CD14-positive monocyte (primary cell): ENCODE data around the gene GRIK3. TPM values are rescaled to one million over a fixed set of nuclear protein-coding genes. Genes with fewer than 3 reads are reported as not detected.

Experiments
- DNase-seq, 3 donors: peaks; one replicate each; pipeline ENCODE4 v3.0.0-alpha.2; 2011 to 2022
- H2AFZ ChIP-seq: 2 replicates; pipeline ENCODE4 v1.6.0; 2012; ENCODE audit warnings: mild to moderate bottlenecking, low read depth, low read length, inconsistent platforms; ENCODE audit not compliant: insufficient read depth, poor library complexity, severe bottlenecking
- H3K27ac ChIP-seq, 2 donors: 1 replicate in 1 of 2; 2 replicates in 1 of 2; pipeline ENCODE4 v1.5.1; 2012 to 2013; ENCODE audit warnings: low read length in 2 of 2, control low read depth in 1 of 2, inconsistent platforms in 1 of 2, low read depth in 1 of 2, mild to moderate bottlenecking in 1 of 2
- H3K27me3 ChIP-seq, 2 donors: one replicate each; pipeline versions ENCODE4 v1.6.0 to v1.6.1; 2011 to 2013; ENCODE audit warnings: low read length in 2 of 2; ENCODE audit not compliant: control insufficient read depth in 2 of 2, insufficient read depth in 2 of 2
- H3K36me3 ChIP-seq, 2 donors: replicated peaks in 1 of 2; 1 replicate in 1 of 2; 2 replicates in 1 of 2; pipeline versions ENCODE4 v1.5.1 to v1.6.1; 2012 to 2013; ENCODE audit warnings: low read length in 2 of 2, control low read depth in 1 of 2, inconsistent platforms in 1 of 2, mild to moderate bottlenecking in 1 of 2; ENCODE audit not compliant: insufficient read depth in 2 of 2, control insufficient read depth in 1 of 2
- H3K4me1 ChIP-seq, 2 donors: 1 replicate in 1 of 2; 2 replicates in 1 of 2; pipeline versions ENCODE4 v1.5.1 to v1.6.1; 2012 to 2013; ENCODE audit warnings: low read length in 2 of 2, control low read depth in 1 of 2, inconsistent platforms in 1 of 2, mild to moderate bottlenecking in 1 of 2, moderate library complexity in 1 of 2; ENCODE audit not compliant: insufficient read depth in 2 of 2, control insufficient read depth in 1 of 2
- H3K4me2 ChIP-seq: replicated peaks from 2 replicates; pipeline ENCODE3; 2012; ENCODE audit warnings: low read length, moderate library complexity, mild to moderate bottlenecking; ENCODE audit not compliant: poor library complexity, severe bottlenecking; ENCODE audit errors: extremely low read depth
- H3K4me3 ChIP-seq, 3 experiments: fragments of 200-600 bp in 1 of 3; sonication (generic) in 1 of 3; replicated peaks in 1 of 3; 1 replicate in 2 of 3; 2 replicates in 1 of 3; pipeline ENCODE4 v1.5.1; 2011 to 2013; ENCODE audit warnings: low read length in 3 of 3, mild to moderate bottlenecking in 3 of 3, control low read depth in 2 of 3, low read depth in 2 of 3, inconsistent platforms in 1 of 3, moderate library complexity in 1 of 3
- H3K79me2 ChIP-seq: 2 replicates; pipeline ENCODE4 v1.6.0; 2012; ENCODE audit warnings: mild to moderate bottlenecking, control low read depth, inconsistent platforms, low read length, moderate library complexity; ENCODE audit not compliant: insufficient read depth
- H3K9ac ChIP-seq: 2 replicates; pipeline ENCODE4 v1.6.0; 2017; ENCODE audit warnings: low read length, mild to moderate bottlenecking; ENCODE audit not compliant: insufficient read depth, poor library complexity, severe bottlenecking
- H3K9me3 ChIP-seq, 2 donors: replicated peaks in 1 of 2; 1 replicate in 1 of 2; 2 replicates in 1 of 2; pipeline versions ENCODE4 v1.5.1 to v1.6.1; 2012 to 2013; ENCODE audit warnings: low read length in 2 of 2, control low read depth in 1 of 2; ENCODE audit not compliant: control insufficient read depth in 1 of 2, insufficient read depth in 1 of 2
- H4K20me1 ChIP-seq: 2 replicates; pipeline ENCODE4 v1.6.0; 2012; ENCODE audit warnings: mild to moderate bottlenecking, low read length, control low read depth, moderate library complexity; ENCODE audit not compliant: insufficient read depth
- H3K27ac Mint-ChIP-seq, 7 donors: one replicate each; pipeline ENCODE4 v1.8.0; 2020; ENCODE audit warnings: mild to moderate bottlenecking in 7 of 7, mixed read lengths in 7 of 7, moderate library complexity in 6 of 7, inconsistent platforms in 2 of 7
- H3K27me3 Mint-ChIP-seq, 3 donors: one replicate each; pipeline ENCODE4 v1.8.0; 2021 to 2022; ENCODE audit warnings: low read depth in 3 of 3, mild to moderate bottlenecking in 3 of 3, mixed read lengths in 3 of 3, moderate library complexity in 3 of 3, inconsistent platforms in 1 of 3
- H3K36me3 Mint-ChIP-seq, 2 donors: one replicate each; pipeline ENCODE4 v1.8.0; 2020; ENCODE audit warnings: mixed read lengths in 2 of 2, inconsistent platforms in 1 of 2, mild to moderate bottlenecking in 1 of 2
- H3K4me1 Mint-ChIP-seq: one replicate; pipeline ENCODE4 v1.8.0; 2020; ENCODE audit warnings: mild to moderate bottlenecking, mixed read lengths
- H3K4me3 Mint-ChIP-seq, 2 donors: one replicate each; pipeline ENCODE4 v1.8.0; 2020; ENCODE audit warnings: mild to moderate bottlenecking in 2 of 2, mixed read lengths in 2 of 2, moderate library complexity in 1 of 2
- H3K9me3 Mint-ChIP-seq, 7 donors: one replicate each; pipeline ENCODE4 v1.8.0; 2020 to 2022; ENCODE audit warnings: mixed read lengths in 7 of 7, mild to moderate bottlenecking in 6 of 7, moderate library complexity in 6 of 7, inconsistent platforms in 2 of 7
- WGBS: methylation state at CpG from one replicate; pipeline ENCODE4 v1.1.5; 2013; ENCODE audit warnings: missing lambda C conversion rate; ENCODE audit not compliant: insufficient coverage; 5-methylcytosine and 5-hydroxymethylcytosine counted together
- intact Hi-C, 2 donors: fragments of 100-400 bp; cut with micrococcal nuclease; formaldehyde crosslinking; loops; one replicate each; pipeline versions ENCODE4 v1.15.0 to v1.15.1; 2023
- polyA plus RNA-seq, 3 donors: library from polyadenylated mRNA; depleted of rRNA in 1 of 3; unstranded in 2 of 3; stranded (reverse) in 1 of 3; fragments of 300-500 nt in 2 of 3; fragments of >200 nt in 1 of 3; fragmentation: Illumina TruSeq in 2 of 3; gene quantifications; 1 replicate in 2 of 3; 2 replicates in 1 of 3; pipeline ENCODE4 v1.2.3, GENCODE V29; 2012 to 2021
- TF ChIP-seq, protein P1 (sequence below): fragments of 200-600 bp; IDR thresholded peaks from one replicate; pipeline ENCODE4 v1.8.0; 2022; ENCODE audit warnings: antibody characterized with exemption, mild to moderate bottlenecking

The GRIK3 gene
- polyA plus RNA-seq, 3 donors: not detected

DNA sequence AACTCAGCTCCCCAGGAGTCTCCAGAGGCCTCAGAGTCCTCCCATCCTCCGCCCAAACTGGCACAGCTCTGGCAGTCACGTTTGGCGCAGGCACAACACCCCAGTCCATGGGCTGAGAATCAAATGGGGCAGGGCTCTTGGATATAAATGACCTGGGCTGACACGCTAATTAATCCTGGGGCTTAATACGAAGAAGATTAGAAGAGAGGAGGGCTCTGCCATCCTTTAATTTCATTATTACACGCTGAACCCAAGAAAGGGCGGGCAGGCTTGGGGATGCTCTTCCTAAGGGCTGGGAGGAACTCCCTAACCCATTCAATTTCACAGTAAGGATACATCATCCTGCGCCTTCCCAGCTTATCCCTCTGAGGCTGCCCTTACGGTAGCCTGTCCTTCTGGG lies 2.4 kb downstream of the GRIK3 start:
- 76% methylated on average over 3 of the region's 9 CpGs for whole genome bisulfite sequencing
- Histone ChIP-seq H3K4me1 (no peaks in the 10 kb centered on the region), H3K79me2 (no peaks in the 10 kb centered on the region), H3K27ac (no peak overlapping the region), H3K27me3 (peaks cover 39 to 71% of the 10 kb centered on the region in 2 donors), H3K9ac (no peak overlapping the region), H4K20me1 (no peaks in the 10 kb centered on the region), H3K4me3 (no peak overlapping the region), H3K36me3 (no peaks in the 10 kb centered on the region), H3K9me3 (peaks cover 0 to 22% of the 10 kb centered on the region in 2 donors), H3K4me2 (no peak overlapping the region), H2AFZ (no peak overlapping the region)
- TF ChIP-seq, protein P1, sequence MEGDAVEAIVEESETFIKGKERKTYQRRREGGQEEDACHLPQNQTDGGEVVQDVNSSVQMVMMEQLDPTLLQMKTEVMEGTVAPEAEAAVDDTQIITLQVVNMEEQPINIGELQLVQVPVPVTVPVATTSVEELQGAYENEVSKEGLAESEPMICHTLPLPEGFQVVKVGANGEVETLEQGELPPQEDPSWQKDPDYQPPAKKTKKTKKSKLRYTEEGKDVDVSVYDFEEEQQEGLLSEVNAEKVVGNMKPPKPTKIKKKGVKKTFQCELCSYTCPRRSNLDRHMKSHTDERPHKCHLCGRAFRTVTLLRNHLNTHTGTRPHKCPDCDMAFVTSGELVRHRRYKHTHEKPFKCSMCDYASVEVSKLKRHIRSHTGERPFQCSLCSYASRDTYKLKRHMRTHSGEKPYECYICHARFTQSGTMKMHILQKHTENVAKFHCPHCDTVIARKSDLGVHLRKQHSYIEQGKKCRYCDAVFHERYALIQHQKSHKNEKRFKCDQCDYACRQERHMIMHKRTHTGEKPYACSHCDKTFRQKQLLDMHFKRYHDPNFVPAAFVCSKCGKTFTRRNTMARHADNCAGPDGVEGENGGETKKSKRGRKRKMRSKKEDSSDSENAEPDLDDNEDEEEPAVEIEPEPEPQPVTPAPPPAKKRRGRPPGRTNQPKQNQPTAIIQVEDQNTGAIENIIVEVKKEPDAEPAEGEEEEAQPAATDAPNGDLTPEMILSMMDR: no peak
- no peak overlapping the region for H3K27ac Mint-ChIP-seq
- peaks cover 67 to 76% (median 71%) of the 10 kb centered on the region in 3 donors for H3K27me3 Mint-ChIP-seq
- peaks cover 8% of the 10 kb centered on the region for H3K4me1 Mint-ChIP-seq
- peak overlapping the region in 1 of 2 donors; percentile 80 for H3K4me3 Mint-ChIP-seq
- intact Hi-C loops: no loop called here
- DNase-seq: no peak
- H3K36me3 Mint-ChIP-seq: no peaks in the 10 kb centered on the region
- peaks cover 0 to 6% (median 3%) of the 10 kb centered on the region in 7 donors for H3K9me3 Mint-ChIP-seq

DNA sequence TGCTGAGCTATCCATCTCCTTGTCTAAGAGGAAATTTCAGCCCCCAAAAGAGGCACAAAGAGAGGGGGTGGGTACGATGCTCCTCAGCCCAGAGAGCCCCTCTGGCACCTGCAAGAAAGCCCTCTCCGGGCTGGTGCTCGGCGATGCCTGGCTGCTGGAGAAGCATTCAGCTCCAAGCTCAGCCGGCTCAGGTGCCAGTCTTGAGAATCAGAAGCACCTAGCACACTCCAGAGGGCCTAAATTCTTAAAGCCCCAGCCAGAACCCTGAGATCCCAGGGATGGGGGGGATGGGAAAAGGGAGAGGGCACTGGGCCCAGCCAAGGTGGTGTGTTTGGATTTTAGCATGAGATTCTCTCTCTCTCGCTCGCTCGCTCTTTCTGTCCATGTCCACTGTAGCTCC lies 2.9 kb downstream of the GRIK3 start:
- Histone ChIP-seq H3K4me3 (no peak overlapping the region), H4K20me1 (no peaks in the 10 kb centered on the region), H3K27me3 (peaks cover 35 to 67% of the 10 kb centered on the region in 2 donors), H3K79me2 (no peaks in the 10 kb centered on the region), H3K27ac (no peak overlapping the region), H3K4me1 (no peaks in the 10 kb centered on the region), H3K4me2 (no peak overlapping the region), H3K9me3 (peaks cover 0 to 17% of the 10 kb centered on the region in 2 donors), H3K36me3 (no peaks in the 10 kb centered on the region), H2AFZ (no peak overlapping the region), H3K9ac (no peak overlapping the region)
- Mint-ChIP-seq H3K9me3 (peaks cover 0 to 6% (median 3%) of the 10 kb centered on the region in 7 donors), H3K27me3 (peaks cover 63 to 72% (median 69%) of the 10 kb centered on the region in 3 donors), H3K36me3 (no peaks in the 10 kb centered on the region), H3K27ac (no peak overlapping the region), H3K4me1 (peaks cover 8% of the 10 kb centered on the region), H3K4me3 (peak overlapping the region in 1 of 2 donors; percentile 80)
- DNase-seq: no peak
- TF ChIP-seq, protein P1: no peak
- intact Hi-C loops: no loop called here
- 67% methylated on average over 8 of the region's 8 CpGs for WGBS
